H1 (cell line): ENCODE results near the gene ASIC2.

Experiments
- POLR2AphosphoS5 ChIP-seq: IDR thresholded peaks from 2 replicates; pipeline ENCODE4 v1.6.1; 2011; ENCODE audit warnings: low read depth, low read length
- TF ChIP-seq, protein P1 (sequence below), 3 experiments: IDR thresholded peaks; 1 replicate in 2 of 3; 2 replicates in 1 of 3; pipeline versions ENCODE4 v1.5.1 to v1.6.1; 2011; ENCODE audit warnings: low read length in 3 of 3, mild to moderate bottlenecking in 3 of 3, inconsistent platforms in 2 of 3, low read depth in 1 of 3, moderate library complexity in 1 of 3; ENCODE audit not compliant: insufficient read depth in 1 of 3; ENCODE audit errors: control extremely low read depth in 1 of 3

DNA sequence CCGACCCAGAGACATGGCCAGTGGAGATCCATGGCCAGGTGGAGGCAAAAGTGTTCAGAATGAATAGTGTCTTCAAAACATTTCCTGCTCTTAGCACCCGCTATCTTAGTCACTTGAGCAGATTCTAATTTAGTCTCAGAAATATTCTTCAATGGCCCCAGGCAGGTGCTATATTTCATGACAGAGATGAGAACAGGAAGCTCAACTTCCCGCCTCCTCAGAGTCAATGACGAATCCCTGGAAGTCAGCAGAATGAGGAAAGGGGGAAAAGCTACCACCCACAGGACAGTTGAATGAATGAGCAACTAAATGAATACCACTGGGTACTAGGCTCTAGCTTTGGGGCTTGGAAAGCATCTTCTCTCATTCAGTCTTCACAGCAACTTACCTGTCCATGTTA lies 147.2 kb downstream of the ASIC2 start:
- TF ChIP-seq, protein P1, sequence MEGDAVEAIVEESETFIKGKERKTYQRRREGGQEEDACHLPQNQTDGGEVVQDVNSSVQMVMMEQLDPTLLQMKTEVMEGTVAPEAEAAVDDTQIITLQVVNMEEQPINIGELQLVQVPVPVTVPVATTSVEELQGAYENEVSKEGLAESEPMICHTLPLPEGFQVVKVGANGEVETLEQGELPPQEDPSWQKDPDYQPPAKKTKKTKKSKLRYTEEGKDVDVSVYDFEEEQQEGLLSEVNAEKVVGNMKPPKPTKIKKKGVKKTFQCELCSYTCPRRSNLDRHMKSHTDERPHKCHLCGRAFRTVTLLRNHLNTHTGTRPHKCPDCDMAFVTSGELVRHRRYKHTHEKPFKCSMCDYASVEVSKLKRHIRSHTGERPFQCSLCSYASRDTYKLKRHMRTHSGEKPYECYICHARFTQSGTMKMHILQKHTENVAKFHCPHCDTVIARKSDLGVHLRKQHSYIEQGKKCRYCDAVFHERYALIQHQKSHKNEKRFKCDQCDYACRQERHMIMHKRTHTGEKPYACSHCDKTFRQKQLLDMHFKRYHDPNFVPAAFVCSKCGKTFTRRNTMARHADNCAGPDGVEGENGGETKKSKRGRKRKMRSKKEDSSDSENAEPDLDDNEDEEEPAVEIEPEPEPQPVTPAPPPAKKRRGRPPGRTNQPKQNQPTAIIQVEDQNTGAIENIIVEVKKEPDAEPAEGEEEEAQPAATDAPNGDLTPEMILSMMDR (IDR thresholded peaks at IDR 0.05; ENCODE audit: control extremely low read depth in 1 of 3, insufficient read depth in 1 of 3, low read depth in 1 of 3, low read length in 3 of 3), result no peak
- TF ChIP-seq POLR2AphosphoS5, result no peak
